Fibroblast of the aortic adventitia (primary cell): ENCODE data around the gene NSD1. TPM values are rescaled to one million over a fixed set of nuclear protein-coding genes. Genes with fewer than 3 reads are reported as not detected.

ENCODE experiments used
- DNase-seq: peaks from one replicate; pipeline ENCODE4 v3.0.0-alpha.2; 2010; ENCODE audit warnings: low read depth
- H3K4me3 ChIP-seq: 2 replicates; pipeline ENCODE4 v1.5.1; 2011; ENCODE audit warnings: low read depth, mild to moderate bottlenecking, control low read depth, low read length, moderate library complexity
- CTCF ChIP-seq: IDR thresholded peaks from 2 replicates; pipeline ENCODE4 v1.5.1; 2011; ENCODE audit warnings: mild to moderate bottlenecking, low read length, control low read depth, inconsistent platforms; ENCODE audit not compliant: insufficient read depth
- total RNA-seq: library from RNA; depleted of rRNA; stranded (reverse); fragments of >200 nt; gene quantifications from 2 replicates; pipeline ENCODE4 v1.2.3, GENCODE V29; 2012; ENCODE audit warnings: low replicate concordance

Gene NSD1
- total RNA-seq, 1 donor: 50.3 TPM

GRCh38 chr5:177122566-177122965 lies 11.0 kb upstream of the NSD1 start:
- H3K4me3 ChIP-seq: no peak overlapping the region
- no peak for TF ChIP-seq CTCF
- no peak for DNase-seq

- TF ChIP-seq CTCF: no peak
- no peak for DNase-seq
- H3K4me3 ChIP-seq: no peak overlapping the region
Observed at GRCh38 chr5:177123789-177124485, 9.6 kb upstream of the NSD1 start.

- no peak overlapping the region for H3K4me3 ChIP-seq
- no peak for TF ChIP-seq CTCF
- no peak for DNase-seq
Observed at GRCh38 chr5:177124486-177124991, 9.0 kb upstream of the NSD1 start.

GRCh38 chr5:177126771-177127170 lies 6.8 kb upstream of the NSD1 start:
- no peak overlapping the region for H3K4me3 ChIP-seq
- TF ChIP-seq CTCF: no peak
- DNase-seq: no peak

- no peak for DNase-seq
- TF ChIP-seq CTCF: no peak
- H3K4me3 ChIP-seq: no peak overlapping the region
Observed at GRCh38 chr5:177128551-177128981, 5.0 kb upstream of the NSD1 start.

GRCh38 chr5:177130211-177131018 lies 3.2 kb upstream of the NSD1 start:
- DNase-seq: peak; percentile 26

More at GRCh38 chr5:177130211-177131018, 3.2 kb upstream of the NSD1 start:
- H3K4me3 ChIP-seq: no peak overlapping the region
- TF ChIP-seq CTCF: no peak
